Sigmoid colon (tissue), 4 donors: ENCODE measurements around the gene MOB1A.

Source experiments
- EP300 ChIP-seq, 4 donors: sonication (generic); formaldehyde crosslinking; IDR thresholded peaks; one replicate each; pipeline ENCODE4 v1.6.1; 2017; ENCODE audit warnings: antibody characterized with exemption in 4 of 4
- POLR2A ChIP-seq, 2 donors: fragments of 450-650 bp; IDR thresholded peaks; one replicate each; pipeline ENCODE4 v1.6.1; 2016; ENCODE audit warnings: antibody characterized with exemption in 2 of 2, mild to moderate bottlenecking in 2 of 2, moderate library complexity in 2 of 2
- POLR2AphosphoS5 ChIP-seq, 4 donors: sonication (generic); formaldehyde crosslinking; IDR thresholded peaks; one replicate each; pipeline ENCODE4 v1.6.1; 2017; ENCODE audit warnings: antibody characterized with exemption in 4 of 4
- TF ChIP-seq, protein P1 (sequence below), 4 experiments: fragments of 450-650 bp in 3 of 4; fragments of 200-600 bp in 1 of 4; IDR thresholded peaks; one replicate each; pipeline ENCODE4 v1.5.1; 2016 to 2019; ENCODE audit warnings: antibody characterized with exemption in 4 of 4, mild to moderate bottlenecking in 3 of 4, moderate library complexity in 2 of 4

DNA sequence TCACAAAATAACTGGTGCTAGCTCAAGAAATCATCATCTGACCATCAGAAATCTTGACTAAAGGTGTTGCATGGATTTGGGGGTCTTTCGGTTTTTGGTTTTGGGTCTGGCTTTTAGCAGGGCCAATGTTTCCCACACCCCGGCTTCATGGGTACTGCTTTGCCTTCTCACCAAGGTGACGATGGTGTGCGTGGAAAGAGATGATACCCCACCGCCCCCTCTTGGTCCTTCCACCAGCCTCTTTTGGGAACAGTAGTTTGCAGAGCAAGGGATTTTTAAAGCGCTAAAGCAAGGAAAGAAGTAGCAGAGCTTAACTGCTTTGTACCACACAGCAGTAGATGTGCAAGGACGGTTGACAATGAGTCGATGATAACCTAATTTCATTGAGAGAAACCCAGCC lies 73.3 kb downstream of the MOB1A start:
- TF ChIP-seq, protein P1, sequence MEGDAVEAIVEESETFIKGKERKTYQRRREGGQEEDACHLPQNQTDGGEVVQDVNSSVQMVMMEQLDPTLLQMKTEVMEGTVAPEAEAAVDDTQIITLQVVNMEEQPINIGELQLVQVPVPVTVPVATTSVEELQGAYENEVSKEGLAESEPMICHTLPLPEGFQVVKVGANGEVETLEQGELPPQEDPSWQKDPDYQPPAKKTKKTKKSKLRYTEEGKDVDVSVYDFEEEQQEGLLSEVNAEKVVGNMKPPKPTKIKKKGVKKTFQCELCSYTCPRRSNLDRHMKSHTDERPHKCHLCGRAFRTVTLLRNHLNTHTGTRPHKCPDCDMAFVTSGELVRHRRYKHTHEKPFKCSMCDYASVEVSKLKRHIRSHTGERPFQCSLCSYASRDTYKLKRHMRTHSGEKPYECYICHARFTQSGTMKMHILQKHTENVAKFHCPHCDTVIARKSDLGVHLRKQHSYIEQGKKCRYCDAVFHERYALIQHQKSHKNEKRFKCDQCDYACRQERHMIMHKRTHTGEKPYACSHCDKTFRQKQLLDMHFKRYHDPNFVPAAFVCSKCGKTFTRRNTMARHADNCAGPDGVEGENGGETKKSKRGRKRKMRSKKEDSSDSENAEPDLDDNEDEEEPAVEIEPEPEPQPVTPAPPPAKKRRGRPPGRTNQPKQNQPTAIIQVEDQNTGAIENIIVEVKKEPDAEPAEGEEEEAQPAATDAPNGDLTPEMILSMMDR (IDR thresholded peaks at IDR 0.05) = no peak
- TF ChIP-seq POLR2AphosphoS5 (IDR thresholded peaks at IDR 0.05) (no peak), POLR2A (IDR thresholded peaks at IDR 0.05) (no peak), EP300 (IDR thresholded peaks at IDR 0.05) (no peak)
